GM19240 (cell line): ENCODE data around the gene MFSD6L.

ENCODE experiments used
- DNase-seq: peaks from one replicate; pipeline ENCODE4 v3.0.0; 2011; ENCODE audit warnings: low spot score; ENCODE audit not compliant: insufficient read length

The MFSD6L gene

GRCh38 chr17:8798846-8799569, at the start of gene MFSD6L:
MFSD6L (minus strand) TSS chr17:8799365; CDS start chr17:8799120, 245 bp downstream.
- DNase-seq: no peak

DNA sequence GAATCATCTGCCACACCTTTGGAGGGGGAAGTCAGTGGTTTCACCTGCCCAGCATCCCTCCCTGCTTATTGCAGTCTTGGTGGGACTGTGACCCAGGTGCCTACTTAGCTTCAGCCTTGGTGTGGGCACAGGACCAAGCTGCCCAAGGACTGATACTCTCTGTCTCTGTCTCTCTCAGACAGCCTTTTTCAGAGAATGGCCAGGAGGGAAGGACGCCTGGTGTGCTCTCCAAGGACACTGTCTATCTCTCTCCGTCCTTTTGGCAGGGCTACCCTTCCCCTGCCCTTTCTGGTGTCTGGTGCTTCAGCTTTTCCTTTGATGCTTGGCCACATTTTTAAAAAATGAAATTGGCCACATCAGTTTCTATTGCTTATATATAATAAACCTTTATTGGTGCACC, 48.7 kb upstream of the MFSD6L start:
- no peak for DNase-seq

DNA sequence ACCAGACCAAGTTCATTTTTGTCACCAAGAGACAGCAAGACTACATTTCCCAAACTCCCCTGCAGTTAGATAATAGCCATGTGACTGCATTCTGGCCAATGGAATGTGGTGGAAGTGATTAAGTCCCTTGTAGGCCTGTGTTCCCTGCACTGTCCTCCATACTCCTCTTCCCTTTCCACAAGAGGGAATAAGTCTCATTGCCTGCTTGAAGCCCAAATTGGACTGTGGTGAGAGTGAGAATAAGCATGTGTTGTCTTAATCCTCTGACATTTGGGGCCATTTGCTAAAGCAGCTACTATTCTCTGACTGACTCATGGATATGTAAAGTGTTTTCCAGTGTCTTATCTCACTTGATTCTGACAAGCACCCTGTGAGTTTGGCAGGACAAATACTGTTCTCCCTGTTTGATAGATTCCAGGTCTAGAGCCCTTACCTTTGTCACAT, 47.6 kb upstream of the MFSD6L start:
- DNase-seq: no peak

DNA sequence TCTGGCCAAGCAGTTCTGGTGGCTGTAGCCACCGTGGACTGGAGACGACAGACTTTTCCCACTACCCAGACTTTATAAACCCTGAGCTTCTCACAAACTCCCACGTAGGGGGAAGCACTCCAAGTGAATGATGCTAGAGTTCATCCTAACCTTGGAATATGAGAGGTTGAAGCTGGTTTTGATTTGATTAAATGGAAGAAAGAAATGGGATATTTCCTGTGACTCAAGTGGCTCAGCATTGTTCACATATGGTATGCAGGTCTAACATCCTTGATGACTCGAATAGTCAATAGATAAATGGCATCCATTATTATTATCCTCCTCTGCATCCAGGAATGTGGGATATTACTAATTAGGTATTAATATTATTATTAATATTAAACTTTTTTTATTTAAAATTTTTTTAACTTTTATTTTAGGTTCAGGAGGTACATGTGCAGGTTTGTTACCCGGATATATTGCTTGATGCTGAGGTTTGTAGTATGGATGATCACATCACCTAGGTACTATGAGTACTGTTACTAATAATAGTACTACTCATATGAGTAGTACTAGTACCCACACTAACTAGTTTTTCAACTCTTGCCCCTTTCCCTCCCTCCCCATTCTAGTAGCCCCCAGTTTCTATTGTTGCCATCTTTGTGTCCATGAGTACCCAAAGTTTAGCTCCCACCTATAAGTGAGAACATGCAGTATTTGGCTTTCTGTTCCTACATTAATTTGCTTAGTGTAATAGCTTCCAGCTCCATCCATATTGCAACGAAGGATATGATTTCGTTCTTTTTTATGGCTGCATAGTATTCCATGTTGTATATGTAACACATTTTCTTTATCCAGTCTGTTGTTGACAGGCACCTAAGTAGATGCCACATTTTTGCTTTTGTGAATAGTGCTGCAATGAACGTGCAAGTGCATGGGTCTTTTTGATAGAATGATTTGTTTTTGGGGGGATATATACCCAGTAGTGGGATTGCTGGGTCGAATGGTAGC, 45.4 kb upstream of the MFSD6L start:
- no peak for DNase-seq

DNA sequence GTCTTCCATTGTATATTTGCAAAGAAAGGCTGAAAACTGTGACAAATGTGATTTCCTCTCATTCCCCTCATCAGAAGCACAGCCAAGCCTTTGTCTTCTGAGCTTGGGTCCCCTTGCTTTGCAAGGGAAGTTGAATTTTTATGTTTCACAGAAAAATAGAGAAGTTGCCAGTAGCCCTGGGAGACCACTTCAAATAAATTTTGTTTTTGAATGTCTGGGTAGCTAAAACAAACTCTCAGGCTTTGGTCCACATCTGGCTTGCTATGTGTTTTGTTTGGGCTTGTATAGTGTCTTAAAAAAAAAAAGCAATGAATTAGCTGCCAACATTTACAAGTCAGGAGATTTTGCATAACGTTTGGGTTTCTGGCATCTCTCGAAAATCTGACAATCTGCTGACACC, 44.2 kb upstream of the MFSD6L start:
- no peak for DNase-seq

DNA sequence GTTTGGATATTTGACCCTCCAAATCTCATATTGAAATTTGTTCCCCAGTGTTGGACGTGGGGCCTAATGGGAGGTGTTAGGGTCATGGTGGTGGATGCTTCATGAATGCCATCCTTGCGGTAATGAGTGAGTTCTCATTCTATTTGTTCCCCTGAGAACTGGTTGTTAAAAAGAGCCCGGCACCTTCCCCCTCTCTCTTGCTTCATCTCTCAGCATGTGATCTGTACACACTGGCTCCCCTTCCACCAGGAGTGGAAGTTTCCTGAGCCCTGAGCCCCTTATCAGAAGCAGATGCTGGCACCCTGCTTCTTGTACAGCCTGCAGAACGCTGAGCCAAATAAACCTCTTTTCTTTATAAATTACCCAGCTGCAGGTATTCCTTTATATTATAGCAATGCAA, 42.7 kb upstream of the MFSD6L start:
- no peak for DNase-seq

DNA sequence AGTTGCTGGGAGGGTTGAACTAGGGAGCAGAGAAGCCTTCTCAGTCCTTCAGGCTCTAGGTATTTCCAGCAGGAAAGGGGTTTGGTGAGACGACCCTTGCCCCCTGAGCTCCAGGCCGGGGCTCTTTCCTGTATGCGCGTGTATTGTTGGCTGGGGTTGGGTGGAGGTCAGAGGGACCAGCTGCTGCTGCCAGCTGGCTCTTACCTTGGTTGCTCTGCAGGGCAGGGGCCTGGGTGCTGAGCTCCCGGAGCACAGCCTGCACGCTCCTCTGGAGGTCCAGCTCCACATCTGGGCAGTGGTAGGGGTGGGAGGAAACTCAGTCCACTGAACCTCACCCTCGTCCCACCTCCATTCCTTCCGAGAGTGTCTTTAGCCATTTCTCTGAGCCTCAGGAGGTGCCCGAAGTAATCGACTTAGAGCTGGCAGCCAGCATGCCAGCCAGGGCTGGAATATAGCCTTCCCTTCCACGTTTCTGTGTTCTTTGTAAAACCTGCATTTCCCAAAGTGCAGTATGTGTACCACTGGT, 40.3 kb upstream of the MFSD6L start:
- no peak for DNase-seq

GRCh38 chr17:8838551-8839095, 39.5 kb upstream of the MFSD6L start:
- no peak for DNase-seq

GRCh38 chr17:8837563-8838075, 38.5 kb upstream of the MFSD6L start:
- no peak for DNase-seq

GRCh38 chr17:8836821-8837562, 37.8 kb upstream of the MFSD6L start:
- DNase-seq: no peak

DNA sequence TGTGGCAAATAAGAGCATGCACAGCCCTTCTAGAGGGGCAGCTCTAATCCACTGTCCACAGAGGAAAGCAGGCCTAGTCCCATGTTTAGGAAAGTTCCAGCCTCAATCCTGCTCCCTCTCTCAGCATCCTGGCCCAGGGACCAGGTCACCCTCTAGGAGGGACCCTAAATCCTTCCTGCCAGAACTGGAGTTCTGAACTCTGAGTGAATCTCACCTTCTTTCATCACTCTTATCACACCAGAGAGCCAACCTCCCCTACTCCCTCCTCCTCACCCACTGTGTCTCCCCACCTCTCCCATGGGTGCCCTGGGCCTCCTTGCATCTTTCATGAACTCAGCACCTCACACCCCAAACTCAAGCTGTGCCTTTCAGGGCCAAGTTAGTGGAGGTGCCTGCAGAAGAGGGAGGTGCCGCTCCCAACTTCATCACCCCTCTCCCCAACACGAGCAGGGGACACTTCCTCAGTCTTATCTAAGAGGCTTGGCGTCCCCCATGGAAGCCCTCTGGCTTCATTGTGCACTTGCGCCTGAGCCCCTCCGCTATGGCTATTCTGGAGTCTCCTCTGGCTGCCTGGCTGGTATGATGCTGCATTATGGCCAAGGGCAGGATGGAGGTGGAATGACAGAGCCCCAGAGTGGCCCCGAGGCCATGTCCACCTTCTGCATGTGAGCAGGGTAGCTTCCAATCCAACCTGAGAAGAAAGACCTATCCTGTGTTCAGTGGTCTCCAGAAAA, 36.6 kb upstream of the MFSD6L start:
- no peak for DNase-seq

GRCh38 chr17:8835106-8835505, 35.9 kb upstream of the MFSD6L start:
- DNase-seq: no peak

GRCh38 chr17:8832711-8833352, 33.7 kb upstream of the MFSD6L start:
- DNase-seq: no peak

DNA sequence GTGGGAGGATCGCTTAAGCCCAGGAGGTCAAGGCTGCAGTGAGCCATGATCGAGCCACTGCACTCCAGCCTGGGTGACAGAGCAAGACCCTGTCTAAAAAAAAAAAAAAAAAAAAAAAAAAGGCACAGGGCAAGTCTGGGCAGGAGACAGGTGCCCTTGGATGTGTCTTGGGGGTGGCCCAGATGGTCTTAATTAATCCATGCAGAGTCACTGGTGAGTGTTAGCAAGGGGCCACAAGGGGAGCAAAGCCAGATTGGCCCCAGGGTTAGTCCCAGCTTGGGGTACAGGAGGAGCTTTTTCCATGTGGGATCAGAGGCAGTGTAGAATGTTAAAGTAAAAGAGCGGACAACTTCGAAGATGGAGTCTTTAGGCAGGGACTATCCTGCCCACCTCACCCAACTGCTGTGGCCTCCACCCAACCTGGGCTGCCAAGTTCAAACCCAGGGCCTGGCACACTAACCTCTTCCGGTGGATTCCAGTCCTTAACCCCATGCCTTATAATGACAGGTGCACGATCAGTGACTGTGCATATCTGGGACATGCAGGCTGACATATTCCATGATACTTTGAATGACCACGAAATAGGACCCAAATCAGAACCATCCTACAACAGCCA, 32.2 kb upstream of the MFSD6L start:
- DNase-seq: no peak

GRCh38 chr17:8830141-8830540, 31.0 kb upstream of the MFSD6L start:
- DNase-seq: no peak

- DNase-seq: no peak
Measured at GRCh38 chr17:8829036-8829941, 30.1 kb upstream of the MFSD6L start.

DNA sequence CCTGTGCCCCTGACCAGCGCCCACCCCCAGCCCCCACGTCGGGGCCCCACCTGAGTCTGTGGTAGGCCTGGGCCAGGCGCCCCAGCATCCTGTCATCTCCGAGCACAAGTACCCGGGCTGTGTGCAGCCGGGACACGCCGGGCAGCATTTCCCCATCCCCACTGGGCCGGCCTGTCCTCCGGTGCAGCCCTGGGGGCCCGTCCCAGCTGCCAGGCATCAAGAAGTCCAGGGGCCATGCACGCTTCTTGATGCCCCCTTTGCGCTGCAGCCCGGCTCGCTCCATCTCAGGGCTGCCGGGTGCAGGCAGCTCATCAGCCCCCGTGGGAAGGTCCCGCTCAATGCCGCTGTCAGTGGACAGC, 29.3 kb upstream of the MFSD6L start:
- DNase-seq: no peak

DNA sequence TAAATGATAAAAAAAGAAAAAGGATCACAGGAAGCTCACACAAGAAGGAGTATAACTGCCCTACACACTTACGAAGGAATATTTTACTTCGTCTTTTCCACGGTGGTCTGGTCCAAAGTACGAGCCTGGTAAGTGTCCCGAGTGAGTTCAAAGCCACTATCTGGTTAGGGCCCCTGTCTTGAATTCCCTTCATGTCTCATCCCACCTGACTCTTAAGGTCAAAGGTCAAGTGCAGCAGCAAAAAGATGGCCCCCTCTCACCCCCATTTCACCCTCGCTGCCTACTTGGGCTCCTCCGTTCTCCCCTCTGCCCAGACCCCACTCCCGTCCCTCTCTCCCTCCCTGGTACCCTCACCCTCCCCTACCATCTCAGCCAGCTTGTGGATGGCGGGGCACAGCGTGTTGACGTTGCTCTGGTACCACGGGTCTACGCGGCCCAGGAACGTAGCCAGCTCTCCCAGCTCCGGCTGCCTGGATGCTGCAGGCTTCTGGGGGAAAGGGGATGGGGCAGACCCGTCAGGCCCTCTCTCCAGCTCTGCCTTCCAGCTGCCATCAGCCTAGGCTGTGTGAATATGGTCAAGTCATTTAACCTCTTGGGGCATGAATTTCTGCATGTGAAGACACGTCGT, 27.8 kb upstream of the MFSD6L start:
- DNase-seq: no peak
